Pancreas (tissue), 10 donors: ENCODE results near the gene TBC1D10B. TPM values are rescaled to one million over a fixed set of nuclear protein-coding genes. Genes with fewer than 3 reads are reported as not detected.

ENCODE experiments used
- ATAC-seq, 4 donors: fragments of 200-7000 bp; cut with Tn5 transposase; one replicate each; pipeline versions ENCODE4 v1.8.0 to v1.9.1; 2020; ENCODE audit warnings: mild to moderate bottlenecking in 4 of 4, moderate library complexity in 4 of 4
- DNase-seq, 6 donors: peaks; one replicate each; pipeline ENCODE4 v3.0.0-alpha.2; 2020
- FAIRE-seq: peaks from 2 replicates; lab custom pipeline; 2012; peaks lifted over from hg19 to GRCh38; lab: Jason Lieb, UNC
- H3K27ac ChIP-seq, 4 donors: fragments of 200-600 bp; sonication (generic); 1 replicate in 3 of 4; 2 replicates in 1 of 4; pipeline versions ENCODE4 v1.5.0 to v1.8.0; 2020
- H3K27me3 ChIP-seq, 4 donors: fragments of 200-600 bp; one replicate each; pipeline ENCODE4 v1.8.0; 2021
- H3K36me3 ChIP-seq, 3 donors: fragments of 200-600 bp; sonication (generic) in 1 of 3; one replicate each; pipeline versions ENCODE4 v1.5.0 to v1.8.0; 2020 to 2021
- H3K4me1 ChIP-seq, 3 donors: fragments of 200-600 bp; one replicate each; pipeline ENCODE4 v1.8.0; 2021
- H3K4me3 ChIP-seq, 4 donors: fragments of 200-600 bp; sonication (generic) in 2 of 4; one replicate each; pipeline versions ENCODE4 v1.5.0 to v1.8.0; 2020 to 2021
- H3K9me3 ChIP-seq, 4 donors: fragments of 200-600 bp; one replicate each; pipeline ENCODE4 v1.8.0; 2021
- WGBS, 2 donors: extraction: QIAGEN DNeasy Blood & Tissue Kit; methylation state at CpG; one replicate each; pipeline ENCODE4 v1.1.7; 2013; 5-methylcytosine and 5-hydroxymethylcytosine counted together
- intact Hi-C, 3 donors: fragments of 100-400 bp; cut with DNase I; formaldehyde crosslinking; loops; one replicate each; pipeline versions ENCODE4 v1.11.1 to v1.14.2; 2022
- polyA plus RNA-seq, 2 donors: library from polyadenylated mRNA; stranded (reverse); fragments of 200-250 nt; gene quantifications; one replicate each; pipeline ENCODE4 v1.2.3, GENCODE V29; 2013
- total RNA-seq, 6 donors: library from RNA; stranded (reverse); fragmentation: NEBNext Ultra II Directional in 4 of 6; extraction: Animal tissue kit (Norgen Biotek cat#: 25700) in 4 of 6; gene quantifications; one replicate each; pipeline versions ENCODE4 v1.2.1 to v1.2.4, GENCODE V29; 2021 to 2023
- TF ChIP-seq, protein P1 (sequence below), 4 donors: fragments of 200-600 bp; sonication (generic) in 3 of 4; IDR thresholded peaks; one replicate each; pipeline versions ENCODE4 v1.5.0 to v1.8.0; 2021; ENCODE audit warnings: antibody characterized with exemption in 4 of 4
- donor health status: healthy with polysubstance abuse.
- donor health status: DM: no; HTN: no; CAD: no; lungs with moderate emphysema.
- donor health status: DM: no; HTN: no; CAD: no.
- donor health status: control.
- donor health status: control.
- donor health status: Bipolar disorder and iron deficiency.
- donor health status: DM: yes; HTN: yes; CAD: no.
- donor health status: DM: no; HTN: no; CAD: no.
- donor health status: DM: no; HTN: no; CAD: no.
- donor health status: DM: yes; HTN: yes; CAD: no.

Gene TBC1D10B
- total and polyA plus RNA-seq, 8 donors, result 14.5 to 28.2 (median 15.6) TPM

DNA sequence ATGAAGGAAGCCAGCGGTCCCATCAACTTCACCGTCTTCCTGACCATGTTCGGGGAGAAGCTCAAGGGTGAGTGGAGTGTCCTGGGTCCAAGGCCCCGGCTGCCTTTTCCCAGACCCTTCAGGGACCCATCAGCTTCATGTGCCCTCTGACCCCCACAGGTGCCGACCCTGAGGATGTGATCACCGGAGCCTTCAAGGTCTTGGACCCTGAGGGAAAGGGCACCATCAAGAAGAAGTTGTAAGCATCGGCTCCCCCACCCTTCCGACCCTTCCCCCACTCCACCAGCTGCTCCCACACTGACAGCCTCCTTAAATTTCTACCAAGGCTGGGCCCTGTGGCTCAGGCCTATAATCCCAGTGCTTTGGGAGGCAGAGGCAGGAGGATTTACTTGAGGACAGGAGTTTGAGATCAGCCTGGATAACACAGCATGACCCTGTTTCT, 6.2 kb upstream of the TBC1D10B start:
- DNase-seq, result peak in 2 of 6 donors; percentile 22 to 28
- WGBS, 2 donors, result 91% methylated on average over 8 of the region's 8 CpGs

DNA sequence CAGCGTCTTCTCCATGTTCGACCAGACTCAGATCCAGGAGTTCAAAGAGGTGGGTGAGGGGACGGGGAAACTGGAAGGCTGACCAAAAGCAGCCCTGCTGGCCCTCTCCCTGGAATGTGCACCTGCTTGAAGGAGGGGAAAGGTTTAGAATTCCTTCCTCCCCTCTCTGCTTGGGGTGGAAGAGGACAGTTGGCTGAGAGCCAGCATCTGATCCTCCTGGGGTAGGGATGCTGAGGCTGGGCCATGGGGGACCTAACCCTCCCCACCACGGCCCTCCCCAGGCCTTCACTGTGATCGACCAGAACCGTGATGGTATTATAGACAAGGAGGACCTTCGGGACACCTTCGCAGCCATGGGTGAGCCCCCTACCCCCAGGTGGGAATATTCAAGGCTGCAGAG, 5.6 kb upstream of the TBC1D10B start:
- ATAC-seq (no peak), DNase-seq (peak in 2 of 6 donors; percentile 23 to 37), FAIRE-seq (no peak)
- no peak overlapping the region for H3K4me3 ChIP-seq
- intact Hi-C loops, result no loop called here
- TF ChIP-seq, protein P1, sequence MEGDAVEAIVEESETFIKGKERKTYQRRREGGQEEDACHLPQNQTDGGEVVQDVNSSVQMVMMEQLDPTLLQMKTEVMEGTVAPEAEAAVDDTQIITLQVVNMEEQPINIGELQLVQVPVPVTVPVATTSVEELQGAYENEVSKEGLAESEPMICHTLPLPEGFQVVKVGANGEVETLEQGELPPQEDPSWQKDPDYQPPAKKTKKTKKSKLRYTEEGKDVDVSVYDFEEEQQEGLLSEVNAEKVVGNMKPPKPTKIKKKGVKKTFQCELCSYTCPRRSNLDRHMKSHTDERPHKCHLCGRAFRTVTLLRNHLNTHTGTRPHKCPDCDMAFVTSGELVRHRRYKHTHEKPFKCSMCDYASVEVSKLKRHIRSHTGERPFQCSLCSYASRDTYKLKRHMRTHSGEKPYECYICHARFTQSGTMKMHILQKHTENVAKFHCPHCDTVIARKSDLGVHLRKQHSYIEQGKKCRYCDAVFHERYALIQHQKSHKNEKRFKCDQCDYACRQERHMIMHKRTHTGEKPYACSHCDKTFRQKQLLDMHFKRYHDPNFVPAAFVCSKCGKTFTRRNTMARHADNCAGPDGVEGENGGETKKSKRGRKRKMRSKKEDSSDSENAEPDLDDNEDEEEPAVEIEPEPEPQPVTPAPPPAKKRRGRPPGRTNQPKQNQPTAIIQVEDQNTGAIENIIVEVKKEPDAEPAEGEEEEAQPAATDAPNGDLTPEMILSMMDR (IDR thresholded peaks at IDR 0.05), result no peak
- H3K4me1 ChIP-seq, result peaks cover 0 to 9% (median 7%) of the 10 kb centered on the region in 3 donors
- WGBS, 2 donors, result 89% methylated on average over 8 of the region's 8 CpGs
- H3K36me3 ChIP-seq, result no peaks in the 10 kb centered on the region
- H3K27ac ChIP-seq, result no peak overlapping the region
- H3K9me3 ChIP-seq, result no peaks in the 10 kb centered on the region
- H3K27me3 ChIP-seq, result no peaks in the 10 kb centered on the region

More for the DNA sequence above, 6.2 kb upstream of the TBC1D10B start:
- FAIRE-seq (no peak), ATAC-seq (no peak)
- H3K27ac ChIP-seq, result no peak overlapping the region
- H3K36me3 ChIP-seq, result no peaks in the 10 kb centered on the region
- no peak overlapping the region for H3K4me3 ChIP-seq
- intact Hi-C loops, result no loop called here
- TF ChIP-seq, protein P1 (IDR thresholded peaks at IDR 0.05), result no peak
- H3K27me3 ChIP-seq, result no peaks in the 10 kb centered on the region
- H3K9me3 ChIP-seq, result no peaks in the 10 kb centered on the region
- peaks cover 0 to 9% (median 7%) of the 10 kb centered on the region in 3 donors for H3K4me1 ChIP-seq

DNA sequence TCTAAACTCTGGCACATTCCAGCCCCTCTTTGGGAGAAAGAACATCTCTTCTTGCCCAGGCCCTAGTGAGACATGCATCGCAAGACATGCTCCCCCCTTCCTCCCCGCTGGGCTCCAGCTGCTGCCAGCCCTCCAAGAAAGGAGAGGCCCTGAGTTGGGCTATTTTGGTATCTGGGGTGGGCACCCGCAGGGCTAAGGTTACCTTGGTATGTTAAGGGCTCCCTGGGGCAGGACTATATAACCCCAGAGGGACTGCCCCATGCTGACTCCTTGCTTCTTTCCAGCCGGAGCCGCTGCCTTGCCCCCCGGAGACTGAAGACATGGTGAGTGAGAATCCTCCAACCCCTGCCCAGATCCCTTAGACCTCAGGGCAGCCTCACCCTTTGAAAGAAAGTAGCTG, 4.2 kb upstream of the TBC1D10B start, which contains the start of gene MYL11:
TSS of gene MYL11 (plus strand) at position 265 of the 400 bp plus-strand sequence. CDS start at position 321, 56 bp downstream.
- intact Hi-C loops, result no loop called here
- Histone ChIP-seq H3K4me3 (no peak within 1 kb of the TSS), H3K9me3 (no peaks in the 10 kb centered on the region), H3K27me3 (no peaks in the 10 kb centered on the region), H3K27ac (peak within 1 kb of the TSS; percentile 35 to 75 (median 66)), H3K4me1 (peaks cover 0 to 9% (median 7%) of the 10 kb centered on the region in 3 donors), H3K36me3 (no peaks in the 10 kb centered on the region)
- DNase-seq, result peak in 1 of 6 donors; percentile 20
- TF ChIP-seq, protein P1 (IDR thresholded peaks at IDR 0.05), result no peak
- no peak for FAIRE-seq
- 92 to 95% methylated on average over 6 of the region's 6 CpGs for WGBS, 2 donors
- no peak for ATAC-seq

GRCh38 chr16:30372725-30373124, 2.4 kb upstream of the TBC1D10B start:
- Histone ChIP-seq H3K9me3 (no peaks in the 10 kb centered on the region), H3K27ac (peak overlapping the region in 2 of 4 donors; percentile 10 to 73), H3K4me1 (peaks cover 4 to 10% (median 7%) of the 10 kb centered on the region in 3 donors), H3K36me3 (no peaks in the 10 kb centered on the region), H3K4me3 (no peak overlapping the region), H3K27me3 (no peaks in the 10 kb centered on the region)
- no peak for FAIRE-seq
- ATAC-seq, result no peak
- 77 to 88% methylated on average over 5 of the region's 5 CpGs for WGBS, 2 donors
- peak in 2 of 6 donors; percentile 26 to 37 for DNase-seq
- intact Hi-C loops, result no loop called here
- TF ChIP-seq, protein P1 (IDR thresholded peaks at IDR 0.05), result no peak

DNA sequence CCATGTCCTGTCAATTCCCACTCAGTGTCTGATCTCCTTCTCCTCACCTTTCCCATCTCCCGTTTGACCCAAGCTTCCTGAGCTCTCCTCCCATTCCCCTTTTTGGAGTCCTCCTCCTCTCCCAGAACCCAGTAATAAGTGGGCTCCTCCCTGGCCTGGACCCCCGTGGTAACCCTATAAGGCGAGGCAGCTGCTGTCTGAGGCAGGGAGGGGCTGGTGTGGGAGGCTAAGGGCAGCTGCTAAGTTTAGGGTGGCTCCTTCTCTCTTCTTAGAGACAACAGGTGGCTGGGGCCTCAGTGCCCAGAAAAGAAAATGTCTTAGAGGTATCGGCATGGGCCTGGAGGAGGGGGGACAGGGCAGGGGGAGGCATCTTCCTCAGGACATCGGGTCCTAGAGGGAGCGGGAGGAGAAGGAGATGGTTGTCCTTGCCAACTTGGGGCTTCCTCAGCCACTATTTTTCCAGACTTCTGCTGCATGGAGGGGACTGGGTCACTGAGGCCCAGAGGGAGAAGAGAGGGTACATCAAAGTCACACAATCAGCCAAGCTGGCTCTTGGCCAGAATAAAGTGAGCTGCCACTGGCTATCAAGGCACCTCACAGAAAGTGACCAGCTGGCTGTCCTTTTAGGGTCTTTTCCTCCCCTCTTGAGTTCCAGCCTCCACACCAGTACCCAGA, 1.9 kb upstream of the TBC1D10B start:
- 74 to 81% methylated on average over 6 of the region's 6 CpGs for WGBS, 2 donors
- no peak overlapping the region for H3K4me3 ChIP-seq
- no peaks in the 10 kb centered on the region for H3K27me3 ChIP-seq
- H3K27ac ChIP-seq, result peak overlapping the region in 2 of 4 donors; percentile 10 to 86
- no peaks in the 10 kb centered on the region for H3K36me3 ChIP-seq
- H3K9me3 ChIP-seq, result no peaks in the 10 kb centered on the region
- no peak for ATAC-seq
- TF ChIP-seq, protein P1 (IDR thresholded peaks at IDR 0.05), result no peak
- no peak for FAIRE-seq
- intact Hi-C loops, result no loop called here
- DNase-seq, result peak in 2 of 6 donors; percentile 35 to 44
- H3K4me1 ChIP-seq, result peaks cover 7 to 15% (median 9%) of the 10 kb centered on the region in 3 donors
